ENCODE results near the gene COL27A1. TPM values are rescaled to one million over a fixed set of nuclear protein-coding genes. Genes with fewer than 3 reads are reported as not detected.

The COL27A1 gene
- total and polyA plus RNA-seq, 9 of the 15 experiments (the other 6 are each of a cell fraction or from before 2014, with no cell fraction given) = 0.07 TPM; not detected in 8

GRCh38 chr9:114236391-114237138, 81.2 kb downstream of the COL27A1 start:
- no peak for FAIRE-seq

More at GRCh38 chr9:114236391-114237138, 81.2 kb downstream of the COL27A1 start:
- Histone ChIP-seq H3K27me3 (ENCODE audit: control insufficient read depth in 2 of 2, insufficient read depth in 2 of 2, low read length in 2 of 2) (peaks cover 19 to 52% of the 10 kb centered on the region in 2 experiments), H3K9ac (ENCODE audit: insufficient read depth in 1 of 2, low read depth in 2 of 2, low read length in 2 of 2) (no peak overlapping the region), H3K79me2 (ENCODE audit: control insufficient read depth, insufficient read depth, low read length) (no peaks in the 10 kb centered on the region), H3K4me2 (ENCODE audit: insufficient read depth, low read length) (no peak overlapping the region), H3K36me3 (ENCODE audit: control insufficient read depth, insufficient read depth, low read length) (no peaks in the 10 kb centered on the region), H4K20me1 (replicated peaks; ENCODE audit: control insufficient read depth, insufficient read depth, low read length) (peaks cover 33% of the 10 kb centered on the region), H3K9me3 (replicated peaks; ENCODE audit: control insufficient read depth, insufficient read depth, low read depth, low read length) (no peaks in the 10 kb centered on the region), H3K9me1 (ENCODE audit: control insufficient read depth, insufficient read depth, low read length) (no peaks in the 10 kb centered on the region), H3K27ac (ENCODE audit: extremely low read depth, low read depth, low read length) (no peak overlapping the region), H3K4me1 (replicated peaks in 1 of 2; ENCODE audit: control insufficient read depth in 2 of 2, insufficient read depth in 2 of 2, low read length in 2 of 2) (peaks cover 3 to 6% of the 10 kb centered on the region in 2 experiments; a peak in 2 of 5 replicates), H3K4me3 (no peak overlapping the region), H2AFZ (ENCODE audit: low read depth, low read length) (no peak overlapping the region)
- DNase-seq (ENCODE audit: extremely low read depth in 1 of 4, low spot score in 3 of 4) (no peak), ATAC-seq (no peak)
- intact Hi-C loops (cut with micrococcal nuclease) = no loop called here
- WGBS (ENCODE audit: insufficient coverage, low coverage, missing lambda C conversion rate) = 3% methylated on average over 12 of the region's 12 CpGs
- ChIA-PET POLR2A (interaction anchor here (0.6 kb wide), 1 partner anchor 108 kb away, joined by 3 read pairs; no protein-coding TSS in a partner anchor), CTCF (ENCODE audit: low intra/inter-chr PET ratio) (no interaction called here)
- no peak for TF ChIP-seq HOXB6 (CRISPR knock-in tag; IDR thresholded peaks at IDR 0.05; ENCODE audit: borderline replicate concordance)
- no peak for TF ChIP-seq ETS2 (tag; IDR thresholded peaks at IDR 0.05; ENCODE audit: borderline replicate concordance, poor library complexity, severe bottlenecking)
- TF ChIP-seq POLR2H (tag; IDR thresholded peaks at IDR 0.05; ENCODE audit: low read depth) = no peak
- no peak for TF ChIP-seq KLF13 (tag; IDR thresholded peaks at IDR 0.05; ENCODE audit: borderline replicate concordance, low read depth)
- TF ChIP-seq CGGBP1 (CRISPR knock-in tag; IDR thresholded peaks at IDR 0.05) = no peak
- no peak for TF ChIP-seq ZNF146 (CRISPR knock-in tag; IDR thresholded peaks at IDR 0.05; ENCODE audit: unreplicated experiment)
- TF ChIP-seq ZNF23 (CRISPR knock-in tag; IDR thresholded peaks at IDR 0.05) = no peak
- TF ChIP-seq ZNF586 (CRISPR knock-in tag; conservative IDR thresholded peaks at IDR 0.05) = no peak
- TF ChIP-seq ZNF124 (CRISPR knock-in tag; IDR thresholded peaks at IDR 0.05) = no peak
- no peak for TF ChIP-seq ZFX (CRISPR knock-in tag; IDR thresholded peaks at IDR 0.05)
- TF ChIP-seq MYBL2 (IDR thresholded peaks at IDR 0.05; ENCODE audit: low read depth) = no peak
- TF ChIP-seq MYBL2 (CRISPR knock-in tag; IDR thresholded peaks at IDR 0.05; ENCODE audit: borderline replicate concordance) = no peak
- no peak for TF ChIP-seq E2F5 (CRISPR knock-in tag; IDR thresholded peaks at IDR 0.05)
- no peak for TF ChIP-seq ZNF561 (CRISPR knock-in tag; conservative IDR thresholded peaks at IDR 0.05)
- TF ChIP-seq NR4A1 (CRISPR knock-in tag; IDR thresholded peaks at IDR 0.05) = no peak
- no peak for TF ChIP-seq NR4A1 (tag; IDR thresholded peaks at IDR 0.05)
- no peak for TF ChIP-seq TOE1 (IDR thresholded peaks at IDR 0.05; ENCODE audit: borderline replicate concordance)
- no peak for TF ChIP-seq TOE1 (CRISPR knock-in tag; IDR thresholded peaks at IDR 0.05; ENCODE audit: borderline replicate concordance, low read depth)
- in situ Hi-C loops (cut with MboI) = no loop called here
- BruUV-seq (replicated peaks) = no TSS peak

All from K562 (cell line).